Upper lobe of left lung (tissue), 4 donors: ENCODE results near the gene CDYL.

Source experiments
- POLR2AphosphoS5 ChIP-seq, 2 donors: sonication (generic); formaldehyde crosslinking; IDR thresholded peaks; one replicate each; pipeline ENCODE4 v1.5.1; 2017; ENCODE audit warnings: antibody characterized with exemption in 2 of 2
- TF ChIP-seq, protein P1 (sequence below), 6 experiments: fragments of 450-650 bp in 4 of 6; fragments of 200-600 bp in 2 of 6; sonication (generic) in 2 of 6; IDR thresholded peaks; one replicate each; pipeline ENCODE4 v1.5.1; 2016 to 2019; ENCODE audit warnings: antibody characterized with exemption in 6 of 6

DNA sequence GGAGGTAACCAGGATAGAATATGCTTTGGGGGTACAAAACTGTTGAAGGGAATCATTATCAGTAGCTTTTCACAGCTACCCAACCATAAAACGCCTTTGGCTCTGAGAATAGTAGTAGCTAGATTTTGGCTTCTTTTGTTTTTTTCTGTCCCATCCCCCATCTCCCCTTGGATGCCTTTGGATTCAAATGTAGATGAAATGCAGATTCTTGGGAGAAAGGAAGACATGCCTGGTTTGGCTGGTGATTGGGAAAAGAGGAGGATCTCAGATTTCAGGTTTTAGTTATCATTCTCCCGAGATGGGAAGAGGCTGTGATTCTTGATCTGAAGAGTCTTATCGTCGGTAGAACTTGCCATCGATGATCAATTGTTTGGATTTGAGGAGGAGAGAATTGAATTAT, 3.5 kb upstream of the CDYL start:
- TF ChIP-seq, protein P1, sequence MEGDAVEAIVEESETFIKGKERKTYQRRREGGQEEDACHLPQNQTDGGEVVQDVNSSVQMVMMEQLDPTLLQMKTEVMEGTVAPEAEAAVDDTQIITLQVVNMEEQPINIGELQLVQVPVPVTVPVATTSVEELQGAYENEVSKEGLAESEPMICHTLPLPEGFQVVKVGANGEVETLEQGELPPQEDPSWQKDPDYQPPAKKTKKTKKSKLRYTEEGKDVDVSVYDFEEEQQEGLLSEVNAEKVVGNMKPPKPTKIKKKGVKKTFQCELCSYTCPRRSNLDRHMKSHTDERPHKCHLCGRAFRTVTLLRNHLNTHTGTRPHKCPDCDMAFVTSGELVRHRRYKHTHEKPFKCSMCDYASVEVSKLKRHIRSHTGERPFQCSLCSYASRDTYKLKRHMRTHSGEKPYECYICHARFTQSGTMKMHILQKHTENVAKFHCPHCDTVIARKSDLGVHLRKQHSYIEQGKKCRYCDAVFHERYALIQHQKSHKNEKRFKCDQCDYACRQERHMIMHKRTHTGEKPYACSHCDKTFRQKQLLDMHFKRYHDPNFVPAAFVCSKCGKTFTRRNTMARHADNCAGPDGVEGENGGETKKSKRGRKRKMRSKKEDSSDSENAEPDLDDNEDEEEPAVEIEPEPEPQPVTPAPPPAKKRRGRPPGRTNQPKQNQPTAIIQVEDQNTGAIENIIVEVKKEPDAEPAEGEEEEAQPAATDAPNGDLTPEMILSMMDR (IDR thresholded peaks at IDR 0.05), result no peak
- no peak for TF ChIP-seq POLR2AphosphoS5 (IDR thresholded peaks at IDR 0.05)
